Mesodermal cell (in vitro differentiated cells): ENCODE measurements around the gene HOXA2.

ENCODE experiments used
- H3K27ac ChIP-seq: 2 replicates; pipeline ENCODE4 v1.7.0; 2013; ENCODE audit warnings: mild to moderate bottlenecking, low read depth, low read length, moderate library complexity; ENCODE audit not compliant: severe bottlenecking
- H3K36me3 ChIP-seq: 2 replicates; pipeline ENCODE4 v1.7.1; 2013; ENCODE audit warnings: mild to moderate bottlenecking, low read length, moderate library complexity; ENCODE audit not compliant: control insufficient read depth, insufficient read depth
- H3K4me1 ChIP-seq: one replicate; pipeline ENCODE4 v1.7.1; 2013; ENCODE audit warnings: mild to moderate bottlenecking, low read length; ENCODE audit not compliant: insufficient read depth, control insufficient read depth, poor library complexity, severe bottlenecking
- H3K4me3 ChIP-seq: 2 replicates; pipeline ENCODE4 v1.7.0; 2013; ENCODE audit warnings: low read length, control low read depth, mild to moderate bottlenecking; ENCODE audit not compliant: insufficient read depth, poor library complexity, severe bottlenecking; ENCODE audit errors: extremely low read depth
- H3K9me3 ChIP-seq: 2 replicates; pipeline ENCODE4 v1.7.1; 2013; ENCODE audit warnings: mild to moderate bottlenecking, low read length, moderate library complexity; ENCODE audit not compliant: control insufficient read depth
- WGBS, 2 experiments: methylation state at CpG; one replicate each; pipeline ENCODE4 v1.1.5; 2013; ENCODE audit warnings: missing lambda C conversion rate in 2 of 2; ENCODE audit not compliant: insufficient coverage in 2 of 2; 5-methylcytosine and 5-hydroxymethylcytosine counted together

Gene HOXA2

GRCh38 chr7:27071622-27072390, 30.7 kb downstream of the HOXA2 start:
- Histone ChIP-seq H3K36me3 (no peaks in the 10 kb centered on the region), H3K9me3 (no peaks in the 10 kb centered on the region), H3K4me3 (no peak overlapping the region), H3K27ac (no peak overlapping the region), H3K4me1 (no peaks in the 10 kb centered on the region)
- 83 to 100% methylated on average over 3 to 4 of the region's 6 CpGs for WGBS, 2 experiments

GRCh38 chr7:27068259-27068658, 34.2 kb downstream of the HOXA2 start:
- Histone ChIP-seq H3K4me1 (no peaks in the 10 kb centered on the region), H3K4me3 (no peak overlapping the region), H3K27ac (no peak overlapping the region), H3K36me3 (no peaks in the 10 kb centered on the region), H3K9me3 (no peaks in the 10 kb centered on the region)
- WGBS, 2 experiments = 93 to 100% methylated on average over 1 of the region's 1 CpG

- Histone ChIP-seq H3K4me3 (no peak overlapping the region), H3K4me1 (no peaks in the 10 kb centered on the region), H3K9me3 (no peaks in the 10 kb centered on the region), H3K36me3 (no peaks in the 10 kb centered on the region), H3K27ac (no peak overlapping the region)
- 100% methylated on average over 1 of the region's 3 CpGs for WGBS, 2 experiments
Observed at GRCh38 chr7:27066148-27066547, 36.3 kb downstream of the HOXA2 start.

GRCh38 chr7:27065709-27066108, 36.8 kb downstream of the HOXA2 start:
- H3K27ac ChIP-seq = no peak overlapping the region
- H3K36me3 ChIP-seq = no peaks in the 10 kb centered on the region
- no peaks in the 10 kb centered on the region for H3K9me3 ChIP-seq
- no peak overlapping the region for H3K4me3 ChIP-seq
- whole genome bisulfite sequencing, 2 experiments = 100% methylated on average over 1 of the region's 2 CpGs
- no peaks in the 10 kb centered on the region for H3K4me1 ChIP-seq

GRCh38 chr7:27064661-27065060, 37.8 kb downstream of the HOXA2 start:
- no peaks in the 10 kb centered on the region for H3K36me3 ChIP-seq
- no peak overlapping the region for H3K4me3 ChIP-seq
- H3K27ac ChIP-seq = no peak overlapping the region
- H3K4me1 ChIP-seq = no peaks in the 10 kb centered on the region
- H3K9me3 ChIP-seq = no peaks in the 10 kb centered on the region
- WGBS, 2 experiments = 93 to 100% methylated on average over 2 of the region's 2 CpGs

- Histone ChIP-seq H3K9me3 (no peaks in the 10 kb centered on the region), H3K4me1 (no peaks in the 10 kb centered on the region), H3K36me3 (no peaks in the 10 kb centered on the region), H3K4me3 (no peak overlapping the region), H3K27ac (no peak overlapping the region)
- WGBS, 2 experiments = 100% methylated on average over 1 of the region's 2 CpGs
Observed at GRCh38 chr7:27064159-27064558, 38.3 kb downstream of the HOXA2 start.

- no peaks in the 10 kb centered on the region for H3K4me1 ChIP-seq
- no peak overlapping the region for H3K4me3 ChIP-seq
- 95 to 96% methylated on average over 2 to 4 of the region's 4 CpGs for WGBS, 2 experiments
- no peak overlapping the region for H3K27ac ChIP-seq
- no peaks in the 10 kb centered on the region for H3K36me3 ChIP-seq
- H3K9me3 ChIP-seq = no peaks in the 10 kb centered on the region
Observed at GRCh38 chr7:27062946-27063345, 39.5 kb downstream of the HOXA2 start.

- no peaks in the 10 kb centered on the region for H3K36me3 ChIP-seq
- 33 to 47% methylated on average over 3 of the region's 3 CpGs for WGBS, 2 experiments
- no peaks in the 10 kb centered on the region for H3K4me1 ChIP-seq
Observed at GRCh38 chr7:27053153-27053552, 49.3 kb downstream of the HOXA2 start.

GRCh38 chr7:27051451-27051850, 51.0 kb downstream of the HOXA2 start:
- Histone ChIP-seq H3K4me1 (peaks cover 3% of the 10 kb centered on the region), H3K4me3 (no peak overlapping the region), H3K9me3 (no peaks in the 10 kb centered on the region), H3K27ac (no peak overlapping the region), H3K36me3 (no peaks in the 10 kb centered on the region)
- 87 to 94% methylated on average over 3 to 4 of the region's 4 CpGs for WGBS, 2 experiments

More at GRCh38 chr7:27053153-27053552, 49.3 kb downstream of the HOXA2 start:
- H3K9me3 ChIP-seq = no peaks in the 10 kb centered on the region
- no peak overlapping the region for H3K27ac ChIP-seq
- no peak overlapping the region for H3K4me3 ChIP-seq
